ENCODE results near the gene CACNA2D1. TPM values are rescaled to one million over a fixed set of nuclear protein-coding genes. Genes with fewer than 3 reads are reported as not detected.
A peak's percentile ranks its signal among the peaks of the same experiment; 100 is the strongest.

Gene CACNA2D1
- total RNA-seq = 10 to 100 TPM in 1 of 2 donors, 1 to 10 TPM in 1; 5.4 to 32.0 TPM

DNA sequence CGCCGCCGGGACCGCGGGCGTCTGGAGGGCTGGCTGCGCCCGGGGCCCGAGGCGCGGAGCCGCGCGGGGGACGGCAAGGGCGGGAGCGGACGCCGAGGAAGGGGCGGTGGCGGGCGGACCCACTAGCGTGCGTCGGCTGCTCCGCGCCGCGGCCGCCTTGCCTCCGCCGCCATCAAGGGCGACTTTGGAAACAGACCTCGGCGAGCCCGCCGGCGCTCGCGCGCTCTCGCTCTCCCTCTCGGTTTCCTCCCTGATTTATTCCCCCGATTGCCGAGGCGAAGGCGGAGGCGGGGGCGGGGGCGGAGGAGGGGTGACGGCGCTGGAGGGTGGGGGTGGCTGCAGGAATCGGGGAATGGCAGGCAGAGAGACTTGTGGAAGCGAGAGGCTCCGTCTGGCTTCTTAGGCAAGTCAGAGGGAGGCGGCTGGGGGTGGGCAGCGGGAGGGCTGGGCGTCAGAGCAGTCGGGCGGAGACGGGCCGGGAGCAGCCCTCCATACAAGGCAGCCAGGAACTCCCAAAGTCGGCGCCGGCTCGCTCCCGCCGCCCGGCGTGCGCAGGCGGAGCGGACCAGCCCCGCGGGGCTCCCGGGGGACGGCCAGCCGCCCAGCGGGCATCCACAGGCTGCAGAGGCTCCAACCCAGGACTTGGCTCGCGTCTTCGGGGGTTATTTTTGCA lies at the start of gene CACNA2D1:
TSS of gene CACNA2D1 (minus strand) at position 231 of the 673 bp plus-strand sequence.
- intact Hi-C loops (cut with DNase I) = no loop called here
- DNase-seq (peak; percentile 38 to 67 (median 52)), ATAC-seq (peak; percentile 72)
- Histone ChIP-seq H3K9me3 (no peaks in the 10 kb centered on the region), H3K4me3 (peak within 1 kb of the TSS in 1 of 2 donors; percentile 63), H3K36me3 (replicated peaks in 1 of 2; ENCODE audit: insufficient read depth in 1 of 2, low read depth in 2 of 2) (no peaks in the 10 kb centered on the region), H3K27me3 (peaks cover 0 to 9% of the 10 kb centered on the region in 2 donors), H3K27ac (peak within 1 kb of the TSS in 2 of 4 donors; percentile 50 to 66), H3K4me1 (peaks cover 18% of the 10 kb centered on the region)
- no peak for TF ChIP-seq POLR2A (IDR thresholded peaks at IDR 0.05)
- TF ChIP-seq, protein P1, sequence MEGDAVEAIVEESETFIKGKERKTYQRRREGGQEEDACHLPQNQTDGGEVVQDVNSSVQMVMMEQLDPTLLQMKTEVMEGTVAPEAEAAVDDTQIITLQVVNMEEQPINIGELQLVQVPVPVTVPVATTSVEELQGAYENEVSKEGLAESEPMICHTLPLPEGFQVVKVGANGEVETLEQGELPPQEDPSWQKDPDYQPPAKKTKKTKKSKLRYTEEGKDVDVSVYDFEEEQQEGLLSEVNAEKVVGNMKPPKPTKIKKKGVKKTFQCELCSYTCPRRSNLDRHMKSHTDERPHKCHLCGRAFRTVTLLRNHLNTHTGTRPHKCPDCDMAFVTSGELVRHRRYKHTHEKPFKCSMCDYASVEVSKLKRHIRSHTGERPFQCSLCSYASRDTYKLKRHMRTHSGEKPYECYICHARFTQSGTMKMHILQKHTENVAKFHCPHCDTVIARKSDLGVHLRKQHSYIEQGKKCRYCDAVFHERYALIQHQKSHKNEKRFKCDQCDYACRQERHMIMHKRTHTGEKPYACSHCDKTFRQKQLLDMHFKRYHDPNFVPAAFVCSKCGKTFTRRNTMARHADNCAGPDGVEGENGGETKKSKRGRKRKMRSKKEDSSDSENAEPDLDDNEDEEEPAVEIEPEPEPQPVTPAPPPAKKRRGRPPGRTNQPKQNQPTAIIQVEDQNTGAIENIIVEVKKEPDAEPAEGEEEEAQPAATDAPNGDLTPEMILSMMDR (IDR thresholded peaks at IDR 0.05) = no peak
- 0 to 1% methylated on average over 3 to 74 of the region's 82 CpGs for WGBS, 2 donors

- H3K27me3 ChIP-seq = no peaks in the 10 kb centered on the region
- intact Hi-C loops (cut with DNase I) = no loop called here
- H3K4me1 ChIP-seq = no peaks in the 10 kb centered on the region
- DNase-seq (no peak), ATAC-seq (no peak)
- H3K36me3 ChIP-seq (replicated peaks in 1 of 2; ENCODE audit: insufficient read depth in 1 of 2, low read depth in 2 of 2) = no peaks in the 10 kb centered on the region
- no peak overlapping the region for H3K4me3 ChIP-seq
- H3K27ac ChIP-seq = no peak overlapping the region
- TF ChIP-seq POLR2A (IDR thresholded peaks at IDR 0.05) = no peak
- TF ChIP-seq, protein P1 (IDR thresholded peaks at IDR 0.05) = peak; percentile 19 to 71 (median 52)
- H3K9me3 ChIP-seq = no peaks in the 10 kb centered on the region
- WGBS, 2 donors = 58 to 71% methylated on average over 3 of the region's 3 CpGs
Observed at GRCh38 chr7:82481499-82482097, 38.0 kb upstream of the CACNA2D1 start.

DNA sequence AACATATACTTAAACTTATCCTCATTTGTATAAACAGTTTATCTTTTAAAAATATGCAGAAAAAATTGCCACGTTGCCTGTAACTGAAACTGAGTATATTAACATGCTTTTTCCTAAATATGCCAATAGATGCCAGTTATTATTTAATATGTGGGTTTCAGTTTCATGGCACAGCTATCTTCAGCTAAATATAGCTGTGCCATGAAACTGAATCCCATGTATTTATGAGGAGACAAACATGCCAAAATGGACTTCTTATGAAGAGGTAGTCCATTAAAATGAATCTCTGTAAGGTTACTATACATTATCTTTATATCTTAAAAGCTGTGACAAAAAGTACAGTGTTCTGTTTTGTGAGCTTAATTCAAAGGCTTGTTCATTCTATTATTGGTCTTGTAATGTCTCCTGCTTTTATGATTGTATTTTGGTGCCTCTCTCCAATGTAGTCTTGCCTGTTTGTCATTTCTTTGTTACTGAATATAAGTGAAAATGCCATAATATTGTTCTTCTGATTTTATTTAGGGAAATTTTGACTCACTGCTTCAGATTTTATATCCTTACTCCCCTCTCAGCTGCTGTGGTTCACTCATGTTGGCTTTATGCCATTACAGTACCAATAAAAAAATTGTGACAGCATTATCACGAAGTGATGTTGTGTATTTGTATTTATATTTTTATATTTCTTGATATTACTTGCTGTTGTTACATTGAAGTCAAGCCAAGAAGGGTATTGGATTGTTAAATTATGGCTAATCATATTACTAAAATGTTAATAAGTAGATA lies 34.3 kb upstream of the CACNA2D1 start:
- intact Hi-C loops (cut with DNase I) = no loop called here
- ATAC-seq = no peak
- TF ChIP-seq POLR2A (IDR thresholded peaks at IDR 0.05) = no peak
- TF ChIP-seq, protein P1 (IDR thresholded peaks at IDR 0.05) = no peak

GRCh38 chr7:82472966-82473365 lies 29.4 kb upstream of the CACNA2D1 start:
- Histone ChIP-seq H3K9me3 (peaks cover 0 to under 1% (median 0%) of the 10 kb centered on the region in 3 donors), H3K27ac (no peak overlapping the region), H3K36me3 (replicated peaks in 1 of 2; ENCODE audit: insufficient read depth in 1 of 2, low read depth in 2 of 2) (no peaks in the 10 kb centered on the region), H3K27me3 (no peaks in the 10 kb centered on the region), H3K4me1 (no peaks in the 10 kb centered on the region), H3K4me3 (no peak overlapping the region)
- no peak for DNase-seq
- intact Hi-C loops (cut with DNase I) = no loop called here
- 85 to 86% methylated on average over 9 of the region's 9 CpGs for WGBS, 2 donors
- TF ChIP-seq, protein P1 (IDR thresholded peaks at IDR 0.05) = no peak
- TF ChIP-seq POLR2A (IDR thresholded peaks at IDR 0.05) = no peak
- ATAC-seq = no peak

More for the DNA sequence above, 34.3 kb upstream of the CACNA2D1 start:
- H3K4me3 ChIP-seq = no peak overlapping the region
- DNase-seq = no peak
- no peaks in the 10 kb centered on the region for H3K9me3 ChIP-seq
- H3K27me3 ChIP-seq = no peaks in the 10 kb centered on the region
- WGBS, 2 donors = 24 to 27% methylated on average over 2 of the region's 2 CpGs
- no peaks in the 10 kb centered on the region for H3K36me3 ChIP-seq (replicated peaks in 1 of 2; ENCODE audit: insufficient read depth in 1 of 2, low read depth in 2 of 2)
- no peak overlapping the region for H3K27ac ChIP-seq
- H3K4me1 ChIP-seq = no peaks in the 10 kb centered on the region
